ENCODE data around the gene SP100. TPM values are rescaled to one million over a fixed set of nuclear protein-coding genes. Genes with fewer than 3 reads are reported as not detected.

Gene SP100
- total and polyA plus RNA-seq, 2 experiments from 2014 or later = 75.8 to 108 TPM

GRCh38 chr2:230582851-230583283 lies 166.9 kb downstream of the SP100 start:
- Histone ChIP-seq H3K27ac (no peak overlapping the region), H3K4me3 (no peak overlapping the region), H3K36me3 (ENCODE audit: low read depth) (no peaks in the 10 kb centered on the region), H3F3A (ENCODE audit: insufficient read depth) (no peaks in the 10 kb centered on the region), H3K79me2 (ENCODE audit: insufficient read depth) (no peaks in the 10 kb centered on the region), H4K20me1 (ENCODE audit: insufficient read depth) (no peaks in the 10 kb centered on the region), H3K4me1 (ENCODE audit: insufficient read depth) (no peaks in the 10 kb centered on the region), H3K9ac (no peak overlapping the region), H3K4me2 (ENCODE audit: unreplicated experiment) (no peak overlapping the region), H3K27me3 (replicated peaks; ENCODE audit: insufficient read depth) (no peaks in the 10 kb centered on the region), H3K9me3 (ENCODE audit: low read depth) (no peaks in the 10 kb centered on the region), H2AFZ (no peak overlapping the region), H3K9me2 (ENCODE audit: insufficient read depth) (no peaks in the 10 kb centered on the region)
- TF ChIP-seq EZH2 (IDR thresholded peaks at IDR 0.05; ENCODE audit: insufficient read depth, poor library complexity, severe bottlenecking) = no peak
- TF ChIP-seq EZH2phosphoT487 (IDR thresholded peaks at IDR 0.05; ENCODE audit: insufficient read depth, low read depth) = no peak
- no peak for DNase-seq
- in situ Hi-C loops (cut with MboI) = no loop called here
- 74 to 78% methylated on average over 5 of the region's 5 CpGs for WGBS, 2 experiments (ENCODE audit: low coverage in 1 of 2, low lambda C conversion rate in 2 of 2, missing lambda C conversion rate in 2 of 2)

GRCh38 chr2:230583581-230583980 lies 167.6 kb downstream of the SP100 start:
- WGBS, 2 experiments (ENCODE audit: low coverage in 1 of 2, low lambda C conversion rate in 2 of 2, missing lambda C conversion rate in 2 of 2) = 37 to 38% methylated on average over 2 of the region's 2 CpGs
- DNase-seq = no peak
- no peaks in the 10 kb centered on the region for H3K9me3 ChIP-seq (ENCODE audit: low read depth)
- no peaks in the 10 kb centered on the region for H3K36me3 ChIP-seq (ENCODE audit: low read depth)
- no peaks in the 10 kb centered on the region for H3F3A ChIP-seq (ENCODE audit: insufficient read depth)
- no peaks in the 10 kb centered on the region for H3K9me2 ChIP-seq (ENCODE audit: insufficient read depth)
- H3K79me2 ChIP-seq (ENCODE audit: insufficient read depth) = no peaks in the 10 kb centered on the region
- no peak overlapping the region for H3K4me2 ChIP-seq (ENCODE audit: unreplicated experiment)
- H3K4me1 ChIP-seq (ENCODE audit: insufficient read depth) = no peaks in the 10 kb centered on the region
- no peak overlapping the region for H3K9ac ChIP-seq
- in situ Hi-C loops (cut with MboI) = no loop called here
- H4K20me1 ChIP-seq (ENCODE audit: insufficient read depth) = no peaks in the 10 kb centered on the region
- no peak overlapping the region for H2AFZ ChIP-seq
- no peak for TF ChIP-seq EZH2phosphoT487 (IDR thresholded peaks at IDR 0.05; ENCODE audit: insufficient read depth, low read depth)
- TF ChIP-seq EZH2 (IDR thresholded peaks at IDR 0.05; ENCODE audit: insufficient read depth, poor library complexity, severe bottlenecking) = no peak
- no peak overlapping the region for H3K4me3 ChIP-seq
- H3K27me3 ChIP-seq (replicated peaks; ENCODE audit: insufficient read depth) = no peaks in the 10 kb centered on the region
- no peak overlapping the region for H3K27ac ChIP-seq

- Histone ChIP-seq H3K4me2 (ENCODE audit: unreplicated experiment) (no peak overlapping the region), H3K9ac (no peak overlapping the region), H3K9me3 (ENCODE audit: low read depth) (no peaks in the 10 kb centered on the region), H2AFZ (peak overlapping the region; percentile 38; the same call in 1 of the 2 replicates), H3K27ac (no peak overlapping the region), H3K27me3 (replicated peaks; ENCODE audit: insufficient read depth) (no peaks in the 10 kb centered on the region), H3K4me3 (no peak overlapping the region), H3K36me3 (ENCODE audit: low read depth) (no peaks in the 10 kb centered on the region), H4K20me1 (ENCODE audit: insufficient read depth) (no peaks in the 10 kb centered on the region), H3K9me2 (ENCODE audit: insufficient read depth) (no peaks in the 10 kb centered on the region), H3F3A (ENCODE audit: insufficient read depth) (no peaks in the 10 kb centered on the region), H3K79me2 (ENCODE audit: insufficient read depth) (no peaks in the 10 kb centered on the region), H3K4me1 (ENCODE audit: insufficient read depth) (no peaks in the 10 kb centered on the region)
- WGBS, 2 experiments (ENCODE audit: low coverage in 1 of 2, low lambda C conversion rate in 2 of 2, missing lambda C conversion rate in 2 of 2) = 8 to 11% methylated on average over 2 of the region's 2 CpGs
- no peak for TF ChIP-seq EZH2 (IDR thresholded peaks at IDR 0.05; ENCODE audit: insufficient read depth, poor library complexity, severe bottlenecking)
- TF ChIP-seq EZH2phosphoT487 (IDR thresholded peaks at IDR 0.05; ENCODE audit: insufficient read depth, low read depth) = no peak
- in situ Hi-C loops (cut with MboI) = no loop called here
- DNase-seq = no peak
Measured at GRCh38 chr2:230586328-230586982, 170.5 kb downstream of the SP100 start.

- in situ Hi-C loops (cut with MboI) = no loop called here
- Histone ChIP-seq H3K4me1 (ENCODE audit: insufficient read depth) (no peaks in the 10 kb centered on the region), H2AFZ (no peak overlapping the region), H3K9me3 (ENCODE audit: low read depth) (no peaks in the 10 kb centered on the region), H3K9me2 (ENCODE audit: insufficient read depth) (no peaks in the 10 kb centered on the region), H3K4me2 (ENCODE audit: unreplicated experiment) (no peak overlapping the region), H3K27ac (no peak overlapping the region), H3K27me3 (replicated peaks; ENCODE audit: insufficient read depth) (no peaks in the 10 kb centered on the region), H3K36me3 (ENCODE audit: low read depth) (no peaks in the 10 kb centered on the region), H4K20me1 (ENCODE audit: insufficient read depth) (no peaks in the 10 kb centered on the region), H3K79me2 (ENCODE audit: insufficient read depth) (no peaks in the 10 kb centered on the region), H3K9ac (no peak overlapping the region), H3K4me3 (no peak overlapping the region), H3F3A (ENCODE audit: insufficient read depth) (no peaks in the 10 kb centered on the region)
- TF ChIP-seq EZH2phosphoT487 (IDR thresholded peaks at IDR 0.05; ENCODE audit: insufficient read depth, low read depth) (no peak), EZH2 (IDR thresholded peaks at IDR 0.05; ENCODE audit: insufficient read depth, poor library complexity, severe bottlenecking) (no peak)
- 53 to 55% methylated on average over 3 of the region's 3 CpGs for WGBS, 2 experiments (ENCODE audit: low coverage in 1 of 2, low lambda C conversion rate in 2 of 2, missing lambda C conversion rate in 2 of 2)
- DNase-seq = no peak
Measured at GRCh38 chr2:230589025-230589424, 173.0 kb downstream of the SP100 start.

All from GM23248 (cell line).